OCI-LY3 (cell line): Measurements from ENCODE around the gene GALNT1.

Experiments
- CTCF ChIP-seq: fragments of 200-600, 300-600 bp; sonication (generic); IDR thresholded peaks from 2 replicates; pipeline ENCODE4 v1.5.1; 2014; ENCODE audit warnings: antibody characterized with exemption, low read length, low read depth
- EZH2phosphoT487 ChIP-seq: fragments of 200-600 bp; shearing (Covaris generic); IDR thresholded peaks from 2 replicates; pipeline ENCODE4 v1.6.1; 2018; ENCODE audit warnings: antibody characterized with exemption, mixed run types, low read depth

- TF ChIP-seq CTCF (no peak), EZH2phosphoT487 (no peak)
Measured at GRCh38 chr18:35707674-35708073, 126.1 kb downstream of the GALNT1 start.
